IMR-90 (cell line): ENCODE results near the gene KANSL1L. TPM values are rescaled to one million over a fixed set of nuclear protein-coding genes. Genes with fewer than 3 reads are reported as not detected.

ENCODE experiments used
- ATAC-seq: fragments of 200-7000 bp; cut with Tn5 transposase; 2 replicates; pipeline ENCODE4 v1.9.1; 2020; ENCODE audit warnings: low read depth, mild to moderate bottlenecking, moderate library complexity
- BruUV-seq: library from RNA; stranded (reverse); fragments of 400-500 nt; replicated peaks from 2 replicates; lab custom pipeline; 2021; lab: Mats Ljungman, UMichigan
- CTCF ChIA-PET: fragments of 300-600 bp; formaldehyde crosslinking; extraction: SDS; loops from one replicate; lab custom pipeline; 2021; ENCODE audit warnings: antibody characterized with exemption; lab: Yijun Ruan, JAX
- POLR2A ChIA-PET: fragments of 300-600 bp; sonication (Branson Sonifier 250); formaldehyde crosslinking; loops from one replicate; lab custom pipeline; 2022; ENCODE audit warnings: antibody characterized with exemption; ENCODE audit not compliant: unreplicated experiment; lab: Charles Lee
- DNase-seq: peaks from one replicate; pipeline ENCODE4 v3.0.0; 2013
- H2AFZ ChIP-seq: replicated peaks from 2 replicates; pipeline ENCODE3; 2013; ENCODE audit warnings: low read length, mild to moderate bottlenecking; ENCODE audit not compliant: poor library complexity
- H2AK5ac ChIP-seq: 2 replicates; pipeline ENCODE4 v1.6.1; 2013; ENCODE audit warnings: low read depth, low read length, inconsistent platforms
- H2AK9ac ChIP-seq: replicated peaks from 2 replicates; pipeline ENCODE3; 2013; ENCODE audit warnings: mild to moderate bottlenecking, low read depth, low read length, moderate library complexity; ENCODE audit not compliant: poor library complexity
- H2BK120ac ChIP-seq: 2 replicates; pipeline ENCODE4 v1.6.1; 2013; ENCODE audit warnings: low read depth, low read length, inconsistent platforms
- H2BK15ac ChIP-seq: 3 replicates; pipeline ENCODE4 v1.6.1; 2013; ENCODE audit warnings: low read depth, low read length, inconsistent platforms
- H2BK20ac ChIP-seq: 2 replicates; pipeline ENCODE4 v1.6.1; 2013; ENCODE audit warnings: low read depth, mild to moderate bottlenecking, inconsistent platforms, low read length, moderate library complexity
- H2BK5ac ChIP-seq: 2 replicates; pipeline ENCODE4 v1.6.1; 2013; ENCODE audit warnings: mild to moderate bottlenecking, low read depth, low read length, inconsistent platforms; ENCODE audit not compliant: poor library complexity, severe bottlenecking
- H3K14ac ChIP-seq: replicated peaks from 2 replicates; pipeline ENCODE4 v1.6.1; 2013; ENCODE audit warnings: low read depth, low read length, inconsistent platforms
- H3K18ac ChIP-seq: 2 replicates; pipeline ENCODE4 v1.6.1; 2013; ENCODE audit warnings: low read depth, low read length, control low read depth
- H3K23ac ChIP-seq: 2 replicates; pipeline ENCODE4 v1.6.1; 2013; ENCODE audit warnings: low read depth, low read length, inconsistent platforms
- H3K27ac ChIP-seq: 2 replicates; pipeline ENCODE4 v1.5.1; 2013; ENCODE audit warnings: mild to moderate bottlenecking, control low read depth, low read length; ENCODE audit not compliant: insufficient read depth
- H3K27me3 ChIP-seq: 2 replicates; pipeline ENCODE4 v1.6.1; 2013; ENCODE audit warnings: low read length; ENCODE audit not compliant: control insufficient read depth, insufficient read depth
- H3K36me3 ChIP-seq: 2 replicates; pipeline ENCODE4 v1.6.1; 2013; ENCODE audit warnings: low read length, mixed read lengths; ENCODE audit not compliant: control insufficient read depth, insufficient read depth
- H3K4ac ChIP-seq: 2 replicates; pipeline ENCODE4 v1.6.1; 2013; ENCODE audit warnings: low read depth, low read length, inconsistent platforms
- H3K4me1 ChIP-seq: 2 replicates; pipeline ENCODE4 v1.6.1; 2013; ENCODE audit warnings: low read length, mixed read lengths; ENCODE audit not compliant: control insufficient read depth, insufficient read depth
- H3K4me2 ChIP-seq: 2 replicates; pipeline ENCODE4 v1.6.1; 2013; ENCODE audit warnings: low read depth, mild to moderate bottlenecking, control low read depth, low read length, moderate library complexity
- H3K4me3 ChIP-seq: 2 replicates; pipeline ENCODE4 v1.5.1; 2013; ENCODE audit warnings: low read depth, mild to moderate bottlenecking, control low read depth, low read length, moderate library complexity; ENCODE audit not compliant: insufficient read depth
- H3K56ac ChIP-seq: 2 replicates; pipeline ENCODE4 v1.6.1; 2013; ENCODE audit warnings: low read length, inconsistent platforms; ENCODE audit not compliant: insufficient read depth; ENCODE audit errors: extremely low read depth
- H3K79me1 ChIP-seq, 2 experiments: 2 replicates each; pipeline ENCODE4 v1.6.1; 2013; ENCODE audit warnings: low read length in 2 of 2, inconsistent platforms in 1 of 2, low read depth in 1 of 2
- H3K9ac ChIP-seq: 2 replicates; pipeline ENCODE4 v1.6.1; 2013; ENCODE audit warnings: low read depth, low read length, control low read depth
- H3K9me1 ChIP-seq: 2 replicates; pipeline ENCODE4 v1.6.1; 2013; ENCODE audit warnings: low read length, inconsistent platforms; ENCODE audit not compliant: insufficient read depth
- H3K9me3 ChIP-seq: 2 replicates; pipeline ENCODE4 v1.6.1; 2013; ENCODE audit warnings: low read length; ENCODE audit not compliant: control insufficient read depth, insufficient read depth
- H4K20me1 ChIP-seq: 2 replicates; pipeline ENCODE4 v1.6.1; 2013; ENCODE audit warnings: low read length, inconsistent platforms; ENCODE audit not compliant: insufficient read depth
- H4K5ac ChIP-seq: 2 replicates; pipeline ENCODE4 v1.6.1; 2013; ENCODE audit warnings: mild to moderate bottlenecking, low read depth, low read length, control low read depth
- H4K8ac ChIP-seq, 2 experiments: 2 replicates each; pipeline ENCODE4 v1.6.1; 2013; ENCODE audit warnings: low read depth in 2 of 2, low read length in 2 of 2, control low read depth in 1 of 2, inconsistent platforms in 1 of 2
- H4K91ac ChIP-seq: 2 replicates; pipeline ENCODE4 v1.6.1; 2013; ENCODE audit warnings: low read depth, low read length, inconsistent platforms; ENCODE audit not compliant: insufficient read depth
- BHLHE40 ChIP-seq: fragments of 150-350 bp; IDR thresholded peaks from 2 replicates; pipeline ENCODE4 v1.6.1; 2016; ENCODE audit warnings: mild to moderate bottlenecking, low read depth, low read length
- CEBPB ChIP-seq: IDR thresholded peaks from 2 replicates; pipeline ENCODE4 v1.6.1; 2012; ENCODE audit warnings: low read depth, low read length, improper control_type of control experiment
- FOS ChIP-seq: fragments of 150-350 bp; IDR thresholded peaks from 2 replicates; pipeline ENCODE4 v1.6.1; 2016; ENCODE audit warnings: low read depth, low read length
- MAFK ChIP-seq: IDR thresholded peaks from 2 replicates; pipeline ENCODE4 v1.6.1; 2012; ENCODE audit warnings: low read depth, low read length, improper control_type of control experiment
- MAZ ChIP-seq: IDR thresholded peaks from 2 replicates; pipeline ENCODE4 v1.6.1; 2012; ENCODE audit warnings: low read depth, mild to moderate bottlenecking, low read length, improper control_type of control experiment, moderate library complexity, borderline replicate concordance
- NFE2L2 ChIP-seq: fragments of 150-350 bp; IDR thresholded peaks from 2 replicates; pipeline ENCODE4 v1.6.1; 2016; ENCODE audit warnings: low read depth, mild to moderate bottlenecking, low read length
- POLR2A ChIP-seq: IDR thresholded peaks from 2 replicates; pipeline ENCODE4 v1.6.1; 2012; ENCODE audit warnings: mild to moderate bottlenecking, low read depth, low read length
- RAD21 ChIP-seq: IDR thresholded peaks from 2 replicates; pipeline ENCODE4 v1.6.1; 2012; ENCODE audit warnings: low read length, improper control_type of control experiment
- RCOR1 ChIP-seq: IDR thresholded peaks from 2 replicates; pipeline ENCODE4 v1.6.1; 2012; ENCODE audit warnings: mild to moderate bottlenecking, low read length, improper control_type of control experiment; ENCODE audit not compliant: insufficient replicate concordance
- RFX5 ChIP-seq: IDR thresholded peaks from 2 replicates; pipeline ENCODE4 v1.8.0; 2012; ENCODE audit warnings: low read depth, mild to moderate bottlenecking, low read length, moderate library complexity
- SMC3 ChIP-seq: fragments of 150-350 bp; IDR thresholded peaks from 2 replicates; pipeline ENCODE4 v1.6.1; 2016; ENCODE audit warnings: low read depth, mild to moderate bottlenecking, antibody characterized with exemption, low read length, moderate library complexity
- WGBS, 2 experiments: methylation state at CpG; one replicate each; pipeline versions ENCODE4 v1.1.5 to v1.1.7; 2013; ENCODE audit warnings: missing lambda C conversion rate in 2 of 2; ENCODE audit not compliant: insufficient read length in 1 of 2; ENCODE audit errors: extremely low coverage in 2 of 2; 5-methylcytosine and 5-hydroxymethylcytosine counted together
- dilution Hi-C: fragments of 300-500 bp; cut with HindIII; formaldehyde crosslinking; loops from one replicate; pipeline ENCODE4 v1.14.3; 2018; ENCODE audit warnings: low sequenced_read_pairs; ENCODE audit not compliant: unreplicated experiment
- in situ Hi-C: fragments of 300-500 bp; cut with MboI; formaldehyde crosslinking; loops from 3 replicates; pipeline ENCODE4 v1.14.3; 2019; ENCODE audit warnings: low sequenced_read_pairs, inconsistent platforms, mixed read lengths
- intact Hi-C: fragments of 100-400 bp; cut with micrococcal nuclease; formaldehyde crosslinking; loops from 2 replicates; pipeline ENCODE4 v1.10.0; 2022
- polyA plus RNA-seq, 3 experiments: library from polyadenylated mRNA; depleted of rRNA; stranded (reverse); fragments of >200 nt; gene quantifications; 2 replicates each; pipeline ENCODE4 v1.2.3, GENCODE V29; 2012; ENCODE audit warnings: low replicate concordance in 1 of 3
- total RNA-seq: library from RNA; depleted of rRNA; stranded (reverse); fragments of >200 nt; gene quantifications from 2 replicates; pipeline ENCODE4 v1.2.3, GENCODE V29; 2012
- TF ChIP-seq, protein P1 (sequence below): fragments of 150-350 bp; IDR thresholded peaks from 2 replicates; pipeline ENCODE4 v1.6.1; 2016; ENCODE audit warnings: low read depth, mild to moderate bottlenecking, low read length, moderate library complexity, borderline replicate concordance
- TF ChIP-seq, protein P2 (sequence below): fragments of 150-350 bp; IDR thresholded peaks from 2 replicates; pipeline ENCODE4 v1.6.1; 2017; ENCODE audit warnings: mild to moderate bottlenecking, antibody characterized with exemption, low read length, low read depth

KANSL1L gene
- total and polyA plus RNA-seq, 2 of the 4 experiments (the other 2 are of a cell fraction): 3.1 to 7.2 TPM

DNA sequence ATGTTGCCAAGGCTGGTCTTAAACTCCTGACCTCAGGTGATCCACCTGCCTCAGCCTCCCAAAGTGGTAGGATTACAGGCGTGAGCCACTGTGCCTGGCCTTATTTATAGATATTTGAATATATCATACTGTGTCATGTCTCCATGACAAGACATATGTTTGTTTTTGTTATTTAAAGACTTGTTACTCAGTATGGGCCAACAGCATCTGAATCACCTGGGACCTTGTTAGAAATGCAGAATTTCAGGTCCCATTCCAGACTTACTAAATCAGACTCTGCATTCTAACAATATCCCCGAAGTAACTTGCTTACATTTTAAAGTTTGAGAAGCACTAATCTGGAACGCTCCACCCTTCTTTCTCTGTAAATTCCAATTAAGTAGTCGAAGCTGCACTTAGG, 135.5 kb downstream of the KANSL1L start:
- ATAC-seq: no peak
- Histone ChIP-seq H3K4ac (no peak overlapping the region), H2AK9ac (no peak overlapping the region), H2AFZ (no peak overlapping the region), H3K4me3 (no peak overlapping the region), H3K23ac (no peak overlapping the region), H3K9me1 (no peaks in the 10 kb centered on the region), H3K9ac (no peak overlapping the region), H3K4me1 (no peaks in the 10 kb centered on the region), H3K27ac (no peak overlapping the region), H2AK5ac (no peak overlapping the region), H3K4me2 (no peak overlapping the region), H4K20me1 (no peaks in the 10 kb centered on the region), H2BK120ac (no peak overlapping the region), H3K14ac (no peak overlapping the region), H3K18ac (no peak overlapping the region), H3K36me3 (0 out of 2 replicates have a peak, but pooled peaks cover 2% of the 10 kb centered on the region), H2BK20ac (no peak overlapping the region), H3K27me3 (no peaks in the 10 kb centered on the region), H3K9me3 (no peaks in the 10 kb centered on the region), H2BK5ac (no peak overlapping the region), H3K79me1 (no peaks in the 10 kb centered on the region), H3K56ac (no peak overlapping the region), H4K91ac (no peak overlapping the region), H4K5ac (no peak overlapping the region), H4K8ac (no peak overlapping the region), H2BK15ac (no peak overlapping the region)
- TF ChIP-seq CEBPB (no peak), FOS (no peak), MAFK (no peak), RFX5 (no peak), MAZ (no peak), POLR2A (no peak), RAD21 (no peak), NFE2L2 (no peak), SMC3 (no peak), BHLHE40 (no peak), RCOR1 (no peak)
- TF ChIP-seq, protein P1, sequence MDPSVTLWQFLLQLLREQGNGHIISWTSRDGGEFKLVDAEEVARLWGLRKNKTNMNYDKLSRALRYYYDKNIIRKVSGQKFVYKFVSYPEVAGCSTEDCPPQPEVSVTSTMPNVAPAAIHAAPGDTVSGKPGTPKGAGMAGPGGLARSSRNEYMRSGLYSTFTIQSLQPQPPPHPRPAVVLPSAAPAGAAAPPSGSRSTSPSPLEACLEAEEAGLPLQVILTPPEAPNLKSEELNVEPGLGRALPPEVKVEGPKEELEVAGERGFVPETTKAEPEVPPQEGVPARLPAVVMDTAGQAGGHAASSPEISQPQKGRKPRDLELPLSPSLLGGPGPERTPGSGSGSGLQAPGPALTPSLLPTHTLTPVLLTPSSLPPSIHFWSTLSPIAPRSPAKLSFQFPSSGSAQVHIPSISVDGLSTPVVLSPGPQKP: no peak
- TF ChIP-seq, protein P2, sequence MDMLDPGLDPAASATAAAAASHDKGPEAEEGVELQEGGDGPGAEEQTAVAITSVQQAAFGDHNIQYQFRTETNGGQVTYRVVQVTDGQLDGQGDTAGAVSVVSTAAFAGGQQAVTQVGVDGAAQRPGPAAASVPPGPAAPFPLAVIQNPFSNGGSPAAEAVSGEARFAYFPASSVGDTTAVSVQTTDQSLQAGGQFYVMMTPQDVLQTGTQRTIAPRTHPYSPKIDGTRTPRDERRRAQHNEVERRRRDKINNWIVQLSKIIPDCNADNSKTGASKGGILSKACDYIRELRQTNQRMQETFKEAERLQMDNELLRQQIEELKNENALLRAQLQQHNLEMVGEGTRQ: no peak
- in situ Hi-C loops (no loop called here), dilution Hi-C loops (no loop called here), intact Hi-C loops (no loop called here)
- BruUV-seq: no TSS peak
- WGBS, 2 experiments: no CpG with 5 or more reads among the region's 4 CpGs
- ChIA-PET POLR2A (no interaction called here), CTCF (no interaction called here)
- no peak for DNase-seq
